Measurements from ENCODE around the gene LTB4R2.
A peak's percentile ranks its signal among the peaks of the same experiment; 100 is the strongest.

Gene LTB4R2

GRCh38 chr14:24300326-24300980 lies 9.5 kb upstream of the LTB4R2 start:
- H3K27me3 ChIP-seq (ENCODE audit: control insufficient read depth in 3 of 3, insufficient read depth in 3 of 3, low read depth in 1 of 3, low read length in 3 of 3) = no peaks in the 10 kb centered on the region
- H3K4me2 ChIP-seq (ENCODE audit: insufficient read depth, low read length, poor library complexity, severe bottlenecking) = peak overlapping the region; percentile 88
- no peak overlapping the region for H3K23ac ChIP-seq (ENCODE audit: low read depth, low read length, poor library complexity)
- H3K36me3 ChIP-seq (replicated peaks in 1 of 2; ENCODE audit: control insufficient read depth in 2 of 2, insufficient read depth in 2 of 2, low read length in 2 of 2) = peaks cover 40 to 58% of the 10 kb centered on the region in 2 donors
- peak overlapping the region; percentile 75 for H3K9ac ChIP-seq (ENCODE audit: low read depth, low read length, poor library complexity)
- DNase-seq (ENCODE audit: low spot score) = no peak
- no peak overlapping the region for H2AK5ac ChIP-seq (ENCODE audit: low read depth, low read length)
- no peak overlapping the region for H3K14ac ChIP-seq (ENCODE audit: low read length)
- H3K27ac ChIP-seq (replicated peaks; ENCODE audit: low read length) = no peak overlapping the region
- H3K9me3 ChIP-seq (replicated peaks in 1 of 2; ENCODE audit: control insufficient read depth in 2 of 2, insufficient read depth in 1 of 2, low read depth in 1 of 2, low read length in 2 of 2) = no peaks in the 10 kb centered on the region
- peak overlapping the region; percentile 99 for H2AFZ ChIP-seq (ENCODE audit: low read length)
- no peak overlapping the region for H2BK12ac ChIP-seq (ENCODE audit: low read length)
- H2BK15ac ChIP-seq (ENCODE audit: low read length) = no peak overlapping the region
- H4K91ac ChIP-seq (ENCODE audit: low read depth, low read length, poor library complexity) = no peak overlapping the region
- peaks cover 7% of the 10 kb centered on the region for H3K79me1 ChIP-seq (ENCODE audit: low read depth, low read length)
- no peak overlapping the region for H4K8ac ChIP-seq (ENCODE audit: low read depth, low read length)
- peaks cover 9 to 11% of the 10 kb centered on the region in 2 donors for H3K4me1 ChIP-seq (ENCODE audit: control insufficient read depth in 2 of 2, insufficient read depth in 1 of 2, low read depth in 1 of 2, low read length in 2 of 2)
- H2BK120ac ChIP-seq (ENCODE audit: low read depth, low read length) = no peak overlapping the region
- H3K4ac ChIP-seq (ENCODE audit: low read length) = no peak overlapping the region
- H3K18ac ChIP-seq (ENCODE audit: low read length) = no peak overlapping the region
- no peak overlapping the region for H2BK5ac ChIP-seq (ENCODE audit: low read length)
- no CpG with 5 or more reads among the region's 16 CpGs for WGBS, 2 donors (ENCODE audit: extremely low coverage in 2 of 2, insufficient read length in 2 of 2, insufficient replicate concordance in 1 of 2)
- H3K4me3 ChIP-seq (ENCODE audit: low read length in 2 of 2) = peak overlapping the region; percentile 91 to 98

- Histone ChIP-seq H2AFZ (ENCODE audit: low read length) (no peak overlapping the region), H2BK5ac (ENCODE audit: low read length) (no peak overlapping the region), H3K14ac (ENCODE audit: low read length) (no peak overlapping the region), H3K4me2 (ENCODE audit: insufficient read depth, low read length, poor library complexity, severe bottlenecking) (no peak overlapping the region), H4K91ac (ENCODE audit: low read depth, low read length, poor library complexity) (peak overlapping the region; percentile 44), H3K4me1 (ENCODE audit: control insufficient read depth in 2 of 2, insufficient read depth in 1 of 2, low read depth in 1 of 2, low read length in 2 of 2) (peaks cover 7 to 9% of the 10 kb centered on the region in 2 donors), H3K79me1 (ENCODE audit: low read depth, low read length) (peaks cover 7% of the 10 kb centered on the region), H2BK12ac (ENCODE audit: low read length) (no peak overlapping the region), H2BK15ac (ENCODE audit: low read length) (no peak overlapping the region), H3K9me3 (replicated peaks in 1 of 2; ENCODE audit: control insufficient read depth in 2 of 2, insufficient read depth in 1 of 2, low read depth in 1 of 2, low read length in 2 of 2) (no peaks in the 10 kb centered on the region), H2AK5ac (ENCODE audit: low read depth, low read length) (no peak overlapping the region), H3K36me3 (replicated peaks in 1 of 2; ENCODE audit: control insufficient read depth in 2 of 2, insufficient read depth in 2 of 2, low read length in 2 of 2) (peaks cover 44 to 78% of the 10 kb centered on the region in 2 donors), H3K9ac (ENCODE audit: low read depth, low read length, poor library complexity) (no peak overlapping the region), H3K18ac (ENCODE audit: low read length) (no peak overlapping the region), H3K27ac (replicated peaks; ENCODE audit: low read length) (no peak overlapping the region), H4K8ac (ENCODE audit: low read depth, low read length) (no peak overlapping the region), H3K4me3 (ENCODE audit: low read length in 2 of 2) (no peak overlapping the region), H2BK120ac (ENCODE audit: low read depth, low read length) (no peak overlapping the region), H3K4ac (ENCODE audit: low read length) (no peak overlapping the region), H3K23ac (ENCODE audit: low read depth, low read length, poor library complexity) (no peak overlapping the region), H3K27me3 (ENCODE audit: control insufficient read depth in 3 of 3, insufficient read depth in 3 of 3, low read depth in 1 of 3, low read length in 3 of 3) (no peaks in the 10 kb centered on the region)
- no CpG with 5 or more reads among the region's 11 CpGs for WGBS, 2 donors (ENCODE audit: extremely low coverage in 2 of 2, insufficient read length in 2 of 2, insufficient replicate concordance in 1 of 2)
- no peak for DNase-seq (ENCODE audit: low spot score)
Measured at GRCh38 chr14:24304019-24304387, 5.9 kb upstream of the LTB4R2 start.

GRCh38 chr14:24307156-24307574 lies 2.8 kb upstream of the LTB4R2 start:
- Histone ChIP-seq H2AFZ (ENCODE audit: low read length) (no peak overlapping the region), H3K18ac (ENCODE audit: low read length) (no peak overlapping the region), H2BK15ac (ENCODE audit: low read length) (no peak overlapping the region), H3K4me2 (ENCODE audit: insufficient read depth, low read length, poor library complexity, severe bottlenecking) (no peak overlapping the region), H2BK12ac (ENCODE audit: low read length) (no peak overlapping the region), H2AK5ac (ENCODE audit: low read depth, low read length) (no peak overlapping the region), H3K9ac (ENCODE audit: low read depth, low read length, poor library complexity) (no peak overlapping the region), H3K4me1 (ENCODE audit: control insufficient read depth in 2 of 2, insufficient read depth in 1 of 2, low read depth in 1 of 2, low read length in 2 of 2) (no peaks in the 10 kb centered on the region), H4K8ac (ENCODE audit: low read depth, low read length) (no peak overlapping the region), H3K4ac (ENCODE audit: low read length) (no peak overlapping the region), H3K36me3 (replicated peaks in 1 of 2; ENCODE audit: control insufficient read depth in 2 of 2, insufficient read depth in 2 of 2, low read length in 2 of 2) (peaks cover 41 to 83% of the 10 kb centered on the region in 2 donors), H4K91ac (ENCODE audit: low read depth, low read length, poor library complexity) (no peak overlapping the region), H3K4me3 (ENCODE audit: low read length in 2 of 2) (no peak overlapping the region), H3K9me3 (replicated peaks in 1 of 2; ENCODE audit: control insufficient read depth in 2 of 2, insufficient read depth in 1 of 2, low read depth in 1 of 2, low read length in 2 of 2) (no peaks in the 10 kb centered on the region), H3K14ac (ENCODE audit: low read length) (no peak overlapping the region), H2BK120ac (ENCODE audit: low read depth, low read length) (no peak overlapping the region), H3K79me1 (ENCODE audit: low read depth, low read length) (no peaks in the 10 kb centered on the region), H3K23ac (ENCODE audit: low read depth, low read length, poor library complexity) (no peak overlapping the region), H2BK5ac (ENCODE audit: low read length) (no peak overlapping the region), H3K27ac (replicated peaks; ENCODE audit: low read length) (no peak overlapping the region), H3K27me3 (ENCODE audit: control insufficient read depth in 3 of 3, insufficient read depth in 3 of 3, low read depth in 1 of 3, low read length in 3 of 3) (no peaks in the 10 kb centered on the region)
- WGBS, 2 donors (ENCODE audit: extremely low coverage in 2 of 2, insufficient read length in 2 of 2, insufficient replicate concordance in 1 of 2) = no CpG with 5 or more reads among the region's 11 CpGs
- DNase-seq (ENCODE audit: low spot score) = no peak

- H2AK5ac ChIP-seq (ENCODE audit: low read depth, low read length) = no peak within 1 kb of the TSS
- H4K8ac ChIP-seq (ENCODE audit: low read depth, low read length) = no peak within 1 kb of the TSS
- H3K4me2 ChIP-seq (ENCODE audit: insufficient read depth, low read length, poor library complexity, severe bottlenecking) = no peak within 1 kb of the TSS
- H3K79me1 ChIP-seq (ENCODE audit: low read depth, low read length) = no peaks in the 10 kb centered on the region
- no CpG with 5 or more reads among the region's 6 CpGs for WGBS, 2 donors (ENCODE audit: extremely low coverage in 2 of 2, insufficient read length in 2 of 2, insufficient replicate concordance in 1 of 2)
- H2AFZ ChIP-seq (ENCODE audit: low read length) = no peak within 1 kb of the TSS
- H3K4me3 ChIP-seq (ENCODE audit: low read length in 2 of 2) = no peak within 1 kb of the TSS
- H3K14ac ChIP-seq (ENCODE audit: low read length) = no peak within 1 kb of the TSS
- H3K36me3 ChIP-seq (replicated peaks in 1 of 2; ENCODE audit: control insufficient read depth in 2 of 2, insufficient read depth in 2 of 2, low read length in 2 of 2) = peaks cover 35 to 77% of the 10 kb centered on the region in 2 donors
- H4K91ac ChIP-seq (ENCODE audit: low read depth, low read length, poor library complexity) = no peak within 1 kb of the TSS
- H3K9ac ChIP-seq (ENCODE audit: low read depth, low read length, poor library complexity) = no peak within 1 kb of the TSS
- H2BK120ac ChIP-seq (ENCODE audit: low read depth, low read length) = no peak within 1 kb of the TSS
- H3K23ac ChIP-seq (ENCODE audit: low read depth, low read length, poor library complexity) = no peak within 1 kb of the TSS
- no peaks in the 10 kb centered on the region for H3K9me3 ChIP-seq (replicated peaks in 1 of 2; ENCODE audit: control insufficient read depth in 2 of 2, insufficient read depth in 1 of 2, low read depth in 1 of 2, low read length in 2 of 2)
- H3K4me1 ChIP-seq (ENCODE audit: control insufficient read depth in 2 of 2, insufficient read depth in 1 of 2, low read depth in 1 of 2, low read length in 2 of 2) = no peaks in the 10 kb centered on the region
- H3K27ac ChIP-seq (replicated peaks; ENCODE audit: low read length) = no peak within 1 kb of the TSS
- H3K18ac ChIP-seq (ENCODE audit: low read length) = no peak within 1 kb of the TSS
- H2BK12ac ChIP-seq (ENCODE audit: low read length) = no peak within 1 kb of the TSS
- no peak within 1 kb of the TSS for H2BK5ac ChIP-seq (ENCODE audit: low read length)
- no peak within 1 kb of the TSS for H2BK15ac ChIP-seq (ENCODE audit: low read length)
- H3K4ac ChIP-seq (ENCODE audit: low read length) = no peak within 1 kb of the TSS
- H3K27me3 ChIP-seq (ENCODE audit: control insufficient read depth in 3 of 3, insufficient read depth in 3 of 3, low read depth in 1 of 3, low read length in 3 of 3) = no peaks in the 10 kb centered on the region
- DNase-seq (ENCODE audit: low spot score) = peak; percentile 53
Measured at GRCh38 chr14:24307575-24308341, 2.2 kb upstream of the LTB4R2 start, which contains the start of gene CIDEB. CIDEB (minus strand) TSS chr14:24307977; CDS start chr14:24307858, 119 bp downstream.
